Astrocyte of the cerebellum (primary cell): ENCODE measurements around the gene TBX4.

Experiments
- DNase-seq: peaks from one replicate; pipeline ENCODE4 v3.0.0-alpha.2; 2011; ENCODE audit warnings: low read depth
- H3K4me3 ChIP-seq: 2 replicates; pipeline ENCODE4 v1.5.1; 2011; ENCODE audit warnings: mild to moderate bottlenecking, low read depth, low read length, moderate library complexity
- in situ Hi-C: cut with HindIII; loops from 2 replicates; pipeline ENCODE4 v1.10.0; 2017; ENCODE audit warnings: low sequenced_read_pairs
- TF ChIP-seq, protein P1 (sequence below): IDR thresholded peaks from 2 replicates; pipeline ENCODE4 v1.5.1; 2012; ENCODE audit warnings: low read length, low read depth, moderate library complexity, mild to moderate bottlenecking; ENCODE audit errors: missing control alignments

TBX4 gene

DNA sequence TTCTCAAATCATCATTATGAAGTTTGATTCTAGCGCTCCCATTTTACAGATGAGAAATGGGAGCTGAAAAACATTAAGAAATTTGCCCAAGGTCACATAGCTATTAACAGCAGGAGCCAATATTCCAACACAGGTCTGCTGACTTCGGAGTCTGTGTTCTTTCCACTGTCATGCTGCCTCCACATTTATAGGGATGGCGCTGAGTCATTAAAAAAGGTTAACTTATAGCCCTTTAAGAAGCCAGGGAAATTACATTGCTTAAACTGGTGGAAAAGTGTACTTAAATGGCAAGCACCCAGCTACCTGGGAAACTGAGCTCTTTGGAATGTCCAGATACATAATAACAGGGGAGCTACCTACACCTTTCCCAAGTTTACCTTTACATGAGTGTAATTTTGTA is 65.0 kb downstream of the TBX4 start:
- no peak for DNase-seq
- no peak overlapping the region for H3K4me3 ChIP-seq
- in situ Hi-C loops = no loop called here
- TF ChIP-seq, protein P1, sequence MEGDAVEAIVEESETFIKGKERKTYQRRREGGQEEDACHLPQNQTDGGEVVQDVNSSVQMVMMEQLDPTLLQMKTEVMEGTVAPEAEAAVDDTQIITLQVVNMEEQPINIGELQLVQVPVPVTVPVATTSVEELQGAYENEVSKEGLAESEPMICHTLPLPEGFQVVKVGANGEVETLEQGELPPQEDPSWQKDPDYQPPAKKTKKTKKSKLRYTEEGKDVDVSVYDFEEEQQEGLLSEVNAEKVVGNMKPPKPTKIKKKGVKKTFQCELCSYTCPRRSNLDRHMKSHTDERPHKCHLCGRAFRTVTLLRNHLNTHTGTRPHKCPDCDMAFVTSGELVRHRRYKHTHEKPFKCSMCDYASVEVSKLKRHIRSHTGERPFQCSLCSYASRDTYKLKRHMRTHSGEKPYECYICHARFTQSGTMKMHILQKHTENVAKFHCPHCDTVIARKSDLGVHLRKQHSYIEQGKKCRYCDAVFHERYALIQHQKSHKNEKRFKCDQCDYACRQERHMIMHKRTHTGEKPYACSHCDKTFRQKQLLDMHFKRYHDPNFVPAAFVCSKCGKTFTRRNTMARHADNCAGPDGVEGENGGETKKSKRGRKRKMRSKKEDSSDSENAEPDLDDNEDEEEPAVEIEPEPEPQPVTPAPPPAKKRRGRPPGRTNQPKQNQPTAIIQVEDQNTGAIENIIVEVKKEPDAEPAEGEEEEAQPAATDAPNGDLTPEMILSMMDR = no peak

- in situ Hi-C loops = no loop called here
- DNase-seq = no peak
- TF ChIP-seq, protein P1 = no peak
- no peak overlapping the region for H3K4me3 ChIP-seq
Observed at GRCh38 chr17:61517843-61518606, 65.8 kb downstream of the TBX4 start.

GRCh38 chr17:61519139-61519538 is 66.9 kb downstream of the TBX4 start:
- no peak for DNase-seq
- TF ChIP-seq, protein P1 = no peak
- H3K4me3 ChIP-seq = no peak overlapping the region
- in situ Hi-C loops = no loop called here

- no peak overlapping the region for H3K4me3 ChIP-seq
- TF ChIP-seq, protein P1 = no peak
- in situ Hi-C loops = no loop called here
- no peak for DNase-seq
Observed at GRCh38 chr17:61519754-61520440, 67.7 kb downstream of the TBX4 start.

GRCh38 chr17:61520897-61521296 is 68.7 kb downstream of the TBX4 start:
- in situ Hi-C loops = no loop called here
- no peak for DNase-seq
- TF ChIP-seq, protein P1 = no peak
- no peak overlapping the region for H3K4me3 ChIP-seq

- TF ChIP-seq, protein P1 = no peak
- no peak for DNase-seq
- no peak overlapping the region for H3K4me3 ChIP-seq
- in situ Hi-C loops = no loop called here
Observed at GRCh38 chr17:61522088-61522487, 69.9 kb downstream of the TBX4 start.
